ENCODE results near the gene ZBTB7A.

Gene ZBTB7A

DNA sequence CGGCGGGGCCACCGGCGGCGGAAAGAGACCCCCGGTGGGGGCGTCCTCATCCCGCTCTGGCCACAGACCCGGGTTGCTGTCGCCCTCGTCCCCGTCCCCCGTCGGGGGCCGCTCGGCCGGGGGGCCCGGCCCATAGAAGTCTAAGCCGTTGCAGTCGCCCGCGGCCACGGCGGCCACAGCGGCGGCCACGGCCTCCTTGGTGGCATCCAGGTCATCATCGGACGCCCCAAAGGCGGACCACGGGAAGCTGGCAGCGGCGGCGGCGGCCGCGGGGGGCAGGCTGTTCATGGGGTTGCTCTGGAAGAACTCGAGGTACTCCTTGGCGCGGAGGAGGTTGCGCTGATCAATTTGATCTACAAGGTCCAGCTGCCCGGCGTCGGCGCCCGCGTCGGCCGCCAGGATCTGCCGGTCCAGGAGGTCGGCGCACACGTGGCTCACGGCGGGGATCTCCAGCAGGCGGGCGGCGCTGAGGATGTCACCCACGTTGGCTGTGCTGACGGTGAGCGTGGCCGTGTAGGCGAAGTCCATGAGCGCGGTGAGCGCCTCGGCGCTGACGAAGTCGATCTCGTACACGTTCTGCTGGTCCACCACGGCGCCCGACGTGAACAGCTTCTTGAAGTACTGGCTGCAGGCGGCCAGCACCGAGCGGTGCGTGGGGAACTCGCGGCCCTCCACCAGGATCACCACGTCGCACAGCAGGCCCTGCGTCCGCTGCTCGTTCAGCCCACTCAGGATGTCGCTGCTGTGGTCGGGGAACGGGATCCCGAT, 12.1 kb downstream of the ZBTB7A start:
- no peak for DNase-seq (ENCODE audit: low read depth in 3 of 3)

DNA sequence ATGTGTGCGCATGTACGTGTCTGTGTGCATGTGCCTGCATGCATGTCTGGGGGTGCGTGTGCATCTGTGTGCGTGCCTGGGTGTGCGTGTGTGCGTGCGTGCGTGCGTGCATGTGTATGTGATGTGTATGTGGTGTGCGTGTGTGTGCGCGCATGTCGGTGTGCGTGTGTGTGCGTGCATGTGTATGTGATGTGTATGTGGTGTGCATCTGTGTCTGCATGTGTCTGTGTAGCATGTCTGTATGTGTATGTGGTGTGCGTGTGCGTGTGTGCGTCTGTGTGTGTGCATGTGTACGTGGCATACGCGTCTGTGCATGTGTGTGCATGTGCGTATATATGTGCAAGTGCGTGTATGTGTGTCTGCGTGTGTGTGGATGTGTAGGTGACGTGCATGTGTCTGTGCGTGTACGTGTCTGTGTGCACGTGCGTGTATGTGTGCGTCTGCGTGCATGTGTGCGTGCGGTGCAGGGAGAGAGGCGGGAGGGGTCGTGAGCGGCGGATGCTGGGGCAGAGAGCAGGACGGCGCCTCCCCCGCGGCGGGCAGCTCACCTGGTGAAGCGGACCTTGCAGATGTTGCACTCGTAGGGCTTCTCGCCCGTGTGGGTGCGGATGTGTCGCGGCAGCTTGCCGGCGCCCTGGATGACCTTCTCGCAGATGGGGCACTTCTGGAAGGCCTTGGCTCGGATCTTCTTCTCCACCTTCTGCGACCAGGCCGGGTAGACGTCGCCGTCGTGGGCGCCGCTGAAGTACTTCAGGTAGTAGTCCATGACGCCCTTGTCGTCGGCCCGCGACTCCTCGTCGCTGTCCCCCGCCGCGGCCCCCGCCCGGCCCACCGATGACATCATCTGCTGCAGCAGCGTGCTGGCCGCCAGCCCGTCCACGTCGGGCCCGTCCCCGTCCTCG, 13.0 kb downstream of the ZBTB7A start:
- DNase-seq (ENCODE audit: low read depth in 3 of 3) = no peak

DNA sequence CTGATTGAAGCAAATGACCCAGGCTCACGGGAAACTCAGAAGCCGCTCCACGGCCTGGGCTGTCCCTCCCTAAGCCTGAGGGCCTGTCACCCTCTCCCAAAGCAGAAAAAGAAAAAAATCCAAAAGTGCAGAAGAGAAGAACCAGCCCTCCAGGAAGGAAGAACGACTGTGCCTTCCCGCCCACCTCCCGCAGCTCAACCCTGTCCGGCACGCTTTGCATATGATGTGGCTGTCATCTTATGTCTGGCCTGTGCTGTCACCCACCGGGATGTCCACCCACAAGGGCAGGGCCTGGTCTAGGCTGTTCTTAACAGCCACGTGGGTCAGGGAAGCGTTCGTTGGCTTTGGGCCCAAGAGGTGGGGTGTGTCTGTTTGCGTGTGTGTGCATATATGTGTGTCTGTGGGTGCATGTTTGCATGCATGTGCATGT, 13.7 kb downstream of the ZBTB7A start:
- DNase-seq (ENCODE audit: low read depth in 3 of 3) = no peak

DNA sequence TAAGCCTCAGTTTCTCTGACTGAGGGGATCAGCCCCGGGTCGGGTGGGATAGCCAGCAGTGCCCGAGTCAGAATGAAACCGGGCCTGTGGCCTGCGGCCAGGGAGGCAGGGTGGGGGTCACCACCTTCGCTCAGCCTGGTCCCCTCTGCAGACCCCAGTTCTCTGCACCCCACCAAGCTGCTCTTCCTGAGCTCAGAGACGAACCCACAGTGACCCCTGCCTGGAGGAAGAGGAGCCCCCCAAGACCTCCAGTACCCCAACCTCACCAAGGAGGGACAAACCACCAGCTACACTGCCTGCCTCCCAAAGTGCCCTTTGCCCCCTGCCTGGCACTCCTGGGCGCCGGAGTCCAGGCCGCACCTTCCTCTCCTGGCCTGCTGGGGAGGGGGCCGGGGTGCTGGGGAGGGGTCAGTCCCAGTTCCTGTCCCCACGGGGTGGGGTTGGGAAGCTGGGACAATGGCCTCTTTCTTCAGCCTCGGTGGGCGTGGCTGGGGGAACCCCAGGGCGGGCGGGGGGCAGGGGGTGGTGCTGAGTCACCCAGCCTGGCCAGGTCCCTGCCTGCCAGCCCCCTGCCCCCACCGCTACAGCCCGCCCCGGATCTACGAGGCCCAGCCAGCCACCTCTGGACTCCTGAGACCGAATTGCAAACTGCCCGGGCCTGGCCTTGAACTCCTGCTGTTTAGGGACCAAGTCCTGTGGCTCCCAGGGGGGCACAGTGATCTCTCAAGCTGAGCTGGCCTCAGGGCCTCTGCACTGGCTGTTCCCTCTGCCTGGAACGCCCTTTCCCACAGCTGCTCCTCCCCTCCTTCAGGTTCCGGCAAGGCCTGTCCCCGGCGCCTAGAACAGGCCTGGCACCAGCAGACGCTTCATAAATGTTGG, 14.3 kb downstream of the ZBTB7A start:
- DNase-seq (ENCODE audit: low read depth in 3 of 3) = no peak

DNA sequence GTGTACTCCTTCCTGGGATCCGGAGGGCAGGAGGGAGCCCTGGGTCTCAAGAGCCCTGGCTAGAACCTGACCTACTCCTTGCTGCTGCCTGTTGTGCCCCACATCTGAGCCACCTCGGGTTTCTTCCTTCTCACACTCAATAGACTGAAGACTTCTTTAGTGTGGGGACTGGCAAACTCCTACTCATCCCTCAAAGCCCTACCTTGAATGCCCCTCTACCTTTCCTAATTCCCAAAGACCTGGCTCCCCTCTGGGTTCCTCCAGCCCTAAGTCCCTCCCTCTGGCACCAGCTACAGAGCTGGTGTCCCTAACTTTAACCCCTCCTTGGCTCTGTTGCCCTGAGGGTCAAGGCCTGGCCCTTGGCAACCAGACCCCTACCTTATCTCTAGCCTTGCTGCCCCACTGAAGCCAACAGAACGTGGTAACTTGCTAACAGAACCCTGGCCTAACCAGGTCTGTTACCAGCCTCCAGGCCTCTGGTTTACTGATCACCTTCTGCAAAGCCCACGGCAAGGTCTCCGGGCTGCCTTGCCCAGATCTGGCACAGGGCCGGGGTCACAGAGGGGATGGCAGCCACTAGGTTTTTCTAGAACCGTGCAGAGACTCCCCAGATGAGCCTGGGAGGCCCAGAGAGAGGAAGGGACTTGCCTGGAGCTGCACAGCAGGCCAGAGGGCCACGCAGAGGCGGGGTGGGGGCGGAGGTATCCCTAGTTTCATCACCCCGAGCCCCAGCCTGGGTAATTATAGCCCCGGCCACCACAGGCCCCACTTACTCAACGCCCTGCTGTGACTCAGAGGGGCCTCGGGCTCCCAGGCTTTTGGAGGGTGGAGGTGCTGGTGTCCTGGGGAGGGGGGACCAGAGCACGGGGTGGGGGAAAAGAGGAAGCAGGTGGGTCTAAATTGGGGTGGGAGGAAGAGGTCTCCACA, 15.3 kb downstream of the ZBTB7A start:
- DNase-seq (ENCODE audit: low read depth in 3 of 3) = no peak

DNA sequence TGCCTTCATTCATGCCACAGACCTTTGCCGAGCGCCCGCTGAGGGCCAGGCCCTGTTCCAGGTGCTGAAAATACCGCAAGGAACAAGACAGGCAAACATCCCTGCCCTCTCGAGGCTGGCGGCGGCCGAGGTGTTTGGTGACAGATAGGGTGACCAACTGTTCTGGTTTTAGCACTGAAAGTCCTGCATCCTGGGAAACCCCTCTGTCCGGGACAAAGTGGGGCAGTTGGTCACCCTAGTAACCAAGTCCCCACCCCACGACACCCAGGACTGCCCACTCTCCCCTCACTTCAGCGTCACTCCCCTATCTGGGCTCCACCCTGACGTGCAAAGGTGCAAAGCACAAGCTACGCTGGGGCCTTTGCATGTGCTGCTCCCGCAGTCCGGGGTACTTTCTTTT, 17.3 kb downstream of the ZBTB7A start:
- no peak for DNase-seq (ENCODE audit: low read depth in 3 of 3)

DNA sequence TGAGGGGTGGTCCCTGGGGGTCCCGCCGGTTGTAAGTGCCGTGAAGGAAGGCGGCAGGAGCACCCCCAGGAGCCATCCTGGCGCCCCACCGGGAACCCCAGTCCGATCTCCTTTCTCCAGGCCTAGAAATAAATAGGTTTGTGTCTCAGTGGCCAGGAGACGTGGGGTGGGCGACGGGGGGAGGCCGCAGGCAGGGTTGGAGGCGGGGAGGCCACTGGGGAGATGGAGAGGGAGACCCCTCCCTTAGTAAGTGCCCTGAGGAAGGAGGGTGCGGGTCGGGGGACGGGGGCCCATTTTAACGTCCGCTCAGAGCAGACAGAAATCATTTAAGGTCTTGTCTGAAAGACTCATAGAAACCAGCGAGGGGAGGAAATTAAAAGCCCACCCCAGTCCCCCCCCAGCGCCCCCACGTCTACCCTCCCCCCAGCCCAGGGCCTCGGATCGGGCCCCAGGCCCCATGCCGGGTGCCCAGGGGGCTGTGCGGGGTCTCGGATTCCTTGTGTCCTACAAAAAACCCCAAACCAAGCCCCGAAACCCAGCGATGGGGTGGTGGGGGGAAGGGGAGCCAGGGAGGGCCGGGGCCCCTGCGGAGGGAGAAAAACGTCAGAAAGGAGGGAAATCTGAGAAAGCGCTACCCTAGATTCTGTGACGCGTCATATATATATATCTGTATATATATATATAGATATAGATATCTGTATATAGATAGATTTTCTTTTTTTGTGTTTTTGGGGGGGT, 19.6 kb downstream of the ZBTB7A start:
- no peak for DNase-seq (ENCODE audit: low read depth in 3 of 3)

DNA sequence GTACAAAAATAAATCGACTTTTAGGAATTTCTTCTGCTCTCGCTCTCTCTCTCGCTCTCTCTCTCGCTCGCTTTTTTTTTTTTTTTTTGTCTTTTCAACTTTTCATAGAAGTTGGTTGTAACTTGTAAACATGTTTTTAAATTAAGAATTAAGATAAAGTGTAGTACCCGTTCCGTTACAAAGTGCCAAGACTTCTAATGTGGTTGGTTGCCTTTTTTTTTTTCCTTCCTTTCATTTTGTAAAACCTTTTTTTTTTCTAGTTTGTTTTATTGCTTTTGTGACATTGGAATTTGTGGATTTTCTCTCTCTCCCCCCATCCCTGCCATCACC, 20.4 kb downstream of the ZBTB7A start:
- DNase-seq (ENCODE audit: low read depth in 3 of 3) = no peak

DNA sequence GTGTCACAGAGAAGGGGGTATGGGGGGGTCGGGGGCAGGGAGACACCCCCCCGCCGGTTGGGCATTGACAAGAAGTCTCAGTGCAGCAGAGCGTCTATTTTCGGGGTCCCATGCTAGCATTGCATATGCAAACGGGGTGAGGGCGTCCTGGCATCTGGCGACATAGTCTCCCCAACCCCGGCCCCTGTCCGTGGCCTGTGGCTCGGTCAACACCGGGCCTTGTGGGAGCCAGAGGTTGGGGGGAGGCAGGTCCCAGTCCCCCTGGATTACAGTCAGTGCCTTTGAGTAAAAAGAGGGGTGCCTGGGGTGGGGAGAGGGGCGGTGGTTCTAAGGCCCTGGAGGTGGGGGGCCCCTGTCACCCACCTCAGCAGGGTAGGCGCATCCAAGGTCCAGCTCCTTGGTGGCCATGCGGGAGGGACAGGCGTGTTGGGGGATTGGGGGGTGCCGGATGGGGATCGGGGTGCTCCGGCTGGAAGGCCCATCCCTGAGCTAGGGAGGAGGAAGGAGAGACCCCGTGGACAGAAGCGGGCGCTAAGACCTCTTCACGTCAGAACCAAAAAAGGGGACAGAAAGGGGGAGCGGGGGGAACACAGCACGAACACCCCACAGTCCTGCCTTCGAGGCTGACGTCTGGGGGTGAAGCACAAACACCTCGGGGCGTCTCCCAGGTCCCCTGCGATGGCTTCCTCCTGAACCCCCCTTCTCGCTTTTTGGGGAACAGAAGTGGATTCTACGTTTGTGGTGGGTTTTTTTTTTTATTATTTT, 20.9 kb downstream of the ZBTB7A start:
- DNase-seq (ENCODE audit: low read depth in 3 of 3) = no peak

DNA sequence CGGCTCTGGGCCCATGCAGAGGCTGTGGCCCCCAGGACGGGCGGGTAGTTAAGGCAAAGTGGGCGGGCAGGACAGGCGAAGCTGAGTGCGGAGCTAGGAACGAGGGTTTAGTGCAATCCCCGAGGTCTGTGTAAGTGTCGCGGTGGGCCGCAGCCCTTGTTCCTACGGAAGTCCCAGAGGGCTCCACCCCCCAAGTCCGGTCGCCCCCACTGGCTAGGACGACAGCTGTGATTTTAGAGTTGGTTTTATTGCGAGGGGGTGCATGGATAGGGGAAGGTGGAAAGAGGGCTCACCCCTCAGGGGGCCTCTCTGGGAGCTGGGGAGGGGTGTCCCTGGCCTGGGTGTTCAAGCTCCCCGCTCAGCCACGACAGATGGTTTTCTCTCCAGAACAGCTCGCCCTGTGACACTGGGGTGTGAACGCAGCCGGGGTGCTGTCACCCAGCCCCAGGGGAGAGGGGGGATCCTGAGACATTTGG, 21.7 kb downstream of the ZBTB7A start:
- DNase-seq (ENCODE audit: low read depth in 3 of 3) = no peak

DNA sequence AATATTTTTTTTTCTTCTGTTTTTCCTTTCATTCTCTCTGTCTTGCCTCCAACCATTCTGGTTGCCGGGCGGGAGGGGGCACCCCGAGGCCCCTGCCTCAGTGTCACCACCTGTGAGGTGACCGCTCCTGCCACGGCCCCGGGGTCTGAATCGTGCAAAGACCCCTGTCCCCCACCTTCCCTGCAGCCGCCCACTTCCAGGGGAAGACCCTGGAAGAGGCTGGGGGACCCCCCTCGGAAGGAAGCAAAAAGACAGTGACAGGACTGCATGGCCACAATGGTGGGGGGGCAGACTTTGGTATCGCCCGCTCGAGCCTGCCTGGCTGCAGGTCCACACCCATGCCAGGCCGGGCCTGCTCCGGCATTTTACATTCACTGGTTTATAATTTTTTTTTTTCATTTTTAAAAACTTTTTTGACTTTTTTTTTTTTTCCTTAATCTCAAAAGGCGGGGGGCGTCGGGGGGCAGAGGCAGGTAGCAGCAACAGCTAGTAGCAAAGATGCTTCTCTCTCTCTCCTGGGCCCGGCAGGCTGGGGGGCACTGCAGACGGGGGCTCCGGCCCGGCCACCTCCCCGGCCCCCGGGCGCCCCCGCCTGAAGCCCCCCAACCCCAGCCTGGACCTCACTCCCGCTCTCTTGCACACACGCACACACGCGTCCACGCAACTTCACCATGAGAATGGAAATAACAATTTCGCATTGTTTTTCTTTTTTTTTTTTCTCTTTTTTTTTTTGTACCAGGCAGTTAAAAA, 22.6 kb downstream of the ZBTB7A start:
- DNase-seq (ENCODE audit: low read depth in 3 of 3) = no peak

DNA sequence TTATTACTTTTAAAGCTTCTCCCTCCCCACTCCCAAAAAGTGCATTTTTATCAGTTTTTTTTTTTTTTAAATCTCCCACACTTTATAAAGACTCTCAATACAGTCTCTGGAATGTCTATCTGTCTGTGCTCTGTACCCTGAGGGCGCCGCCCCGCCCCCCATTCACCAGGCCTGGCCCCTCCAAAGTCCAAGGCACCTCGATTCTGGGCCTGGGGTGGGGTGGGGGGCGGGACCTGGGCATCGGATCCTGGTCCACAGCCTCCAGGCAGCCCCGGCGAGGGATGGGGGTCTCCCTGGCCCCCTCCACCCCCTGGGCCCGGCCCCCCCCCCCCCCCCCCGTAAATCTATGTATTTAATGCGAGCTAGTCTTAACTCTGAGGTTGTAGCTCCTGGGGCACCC, 23.3 kb downstream of the ZBTB7A start:
- DNase-seq (ENCODE audit: low read depth in 3 of 3) = no peak

DNA sequence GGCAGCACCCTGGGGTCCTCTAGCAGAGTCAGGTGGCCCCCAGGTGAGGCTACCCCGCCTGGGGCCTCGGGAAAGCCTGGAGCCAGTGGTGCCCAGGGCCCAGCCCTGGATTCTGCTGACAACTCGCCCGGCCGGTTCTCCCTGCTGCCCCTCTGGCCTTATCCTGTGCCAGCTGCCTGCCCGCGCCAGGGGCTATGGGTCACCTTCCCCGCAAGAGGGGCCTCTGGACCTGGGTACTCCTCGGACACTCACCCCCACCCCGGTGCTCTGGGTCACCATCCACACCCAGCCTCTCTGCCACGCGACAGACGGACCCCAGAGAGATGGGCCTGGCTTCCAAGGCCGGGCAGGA, 24.0 kb downstream of the ZBTB7A start:
- DNase-seq (ENCODE audit: low read depth in 3 of 3) = no peak

DNA sequence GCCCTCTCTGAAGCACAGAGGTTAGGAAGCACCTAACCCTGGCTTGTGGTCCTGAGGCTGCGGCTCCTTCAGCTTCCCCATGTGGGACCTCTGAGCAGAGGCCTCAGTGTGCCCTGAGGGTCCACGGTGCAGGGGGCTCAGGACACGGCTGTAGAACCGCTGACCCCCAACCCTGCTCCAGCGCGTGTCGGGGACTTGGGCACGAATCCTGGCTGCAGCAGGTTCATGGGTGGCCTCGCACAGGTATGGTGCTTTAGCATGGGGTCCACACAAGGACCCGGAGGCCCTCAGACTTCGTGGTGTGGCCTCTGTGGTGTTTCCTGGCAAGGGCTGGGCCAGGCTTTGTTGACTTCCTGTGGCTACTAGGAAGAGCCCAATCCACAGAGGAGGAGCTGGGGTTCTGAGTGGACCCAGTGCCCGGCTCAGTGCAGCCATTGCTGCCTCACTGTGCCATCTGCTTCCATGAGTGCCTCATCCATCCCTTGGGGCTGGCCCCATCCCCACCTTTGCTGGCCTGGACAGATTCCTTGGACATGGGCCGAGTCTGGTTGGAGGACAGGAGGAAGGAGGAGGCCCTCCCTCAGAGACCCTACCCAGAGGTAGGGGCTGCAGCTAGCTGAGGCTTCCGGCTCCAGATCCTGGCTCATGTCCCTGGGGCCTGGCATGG, 24.5 kb downstream of the ZBTB7A start:
- DNase-seq (ENCODE audit: low read depth in 3 of 3) = no peak

DNA sequence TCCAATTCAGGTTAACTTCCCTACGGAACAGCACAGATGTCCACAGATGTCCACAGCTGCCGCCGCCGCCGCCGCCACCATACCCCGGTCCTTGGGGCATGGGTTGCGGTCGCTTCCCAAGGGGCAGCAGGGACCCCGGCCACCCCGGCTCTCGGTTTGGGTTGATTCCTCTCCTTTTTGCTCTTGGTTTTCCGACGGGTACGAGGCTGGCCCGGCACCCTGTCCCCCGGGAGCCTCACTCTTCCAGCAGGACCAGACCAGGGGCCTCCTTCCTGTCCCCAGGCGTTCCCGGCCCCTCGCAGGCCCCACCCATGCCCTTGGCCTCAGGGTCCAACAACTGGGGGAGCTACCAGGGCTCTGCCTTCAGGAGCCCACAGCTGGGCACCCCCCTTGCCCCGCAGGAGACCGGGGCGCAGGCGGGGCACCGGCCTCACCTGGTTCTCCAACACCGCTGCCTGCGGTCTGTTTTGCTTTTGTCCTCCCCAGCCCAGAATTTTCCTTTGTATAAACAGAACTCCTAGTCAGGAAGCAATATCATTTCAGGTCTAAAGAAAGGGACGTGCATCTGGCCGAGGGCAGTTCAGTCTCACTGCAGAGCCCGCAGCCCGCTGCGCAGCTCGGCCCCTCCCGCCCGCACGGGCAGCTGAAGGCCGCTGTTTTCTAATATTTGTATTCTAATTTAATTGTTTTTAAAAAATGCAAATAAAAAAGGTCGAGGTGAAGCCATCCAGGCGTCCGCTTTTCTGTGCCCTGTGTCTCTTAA, 27.9 kb downstream of the ZBTB7A start:
- no peak for DNase-seq (ENCODE audit: low read depth in 3 of 3)

DNA sequence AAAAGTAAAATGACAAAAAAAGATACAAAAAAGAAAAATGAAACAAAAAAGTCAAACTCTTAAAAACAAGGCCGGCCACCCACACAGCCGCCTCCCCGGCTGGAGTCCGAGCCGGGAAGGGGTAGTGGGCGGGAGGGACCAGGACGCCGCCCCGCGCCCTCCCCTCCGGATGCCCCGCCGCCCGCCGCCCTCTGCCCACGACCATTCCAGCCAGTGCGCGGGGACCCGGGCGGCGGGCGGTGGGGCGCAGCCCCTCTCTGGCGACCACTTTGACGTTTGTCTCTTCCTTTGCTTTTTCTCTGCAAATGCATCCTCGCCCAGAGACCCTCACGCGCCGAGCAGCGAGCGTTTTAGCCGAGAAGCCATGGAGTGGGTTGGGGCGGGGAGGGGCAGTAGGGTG, 28.6 kb downstream of the ZBTB7A start:
- DNase-seq (ENCODE audit: low read depth in 3 of 3) = no peak

DNA sequence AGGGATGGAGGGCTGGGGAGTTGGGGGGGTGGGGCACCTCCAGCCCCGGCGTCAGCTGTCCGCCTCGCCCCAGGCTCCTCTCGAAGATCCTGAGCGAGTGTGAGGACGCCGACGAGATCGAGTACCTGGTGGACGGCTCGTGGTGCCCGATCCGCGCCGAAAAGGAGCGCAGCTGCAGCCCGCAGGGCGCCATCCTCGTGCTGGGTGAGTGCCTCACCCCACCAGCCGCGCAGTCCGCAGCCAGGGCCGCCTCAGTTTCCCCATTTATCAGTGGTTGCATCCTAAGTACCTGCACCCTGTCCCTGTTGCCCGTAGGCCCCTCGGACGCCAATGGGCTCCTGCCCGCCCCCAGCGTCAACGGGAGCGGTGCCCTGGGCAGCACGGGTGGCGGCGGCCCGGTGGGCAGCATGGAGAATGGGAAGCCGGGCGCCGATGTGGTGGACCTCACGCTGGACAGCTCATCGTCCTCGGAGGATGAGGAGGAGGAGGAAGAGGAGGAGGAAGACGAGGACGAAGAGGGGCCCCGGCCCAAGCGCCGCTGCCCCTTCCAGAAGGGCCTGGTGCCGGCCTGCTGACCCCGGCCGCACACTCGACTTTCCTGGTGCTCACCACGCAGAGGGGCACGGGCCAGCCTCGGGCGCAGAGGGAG, 29.3 kb downstream of the ZBTB7A start:
- DNase-seq (ENCODE audit: low read depth in 3 of 3) = no peak
